ENCODE measurements around the gene AP5M1. TPM values are rescaled to one million over a fixed set of nuclear protein-coding genes. Genes with fewer than 3 reads are reported as not detected.
"Not testable (repeated sequence)": the region's sequence is repeated elsewhere in the genome, so short reads cannot be mapped to it uniquely, and the experiment has no call there.

The AP5M1 gene
- total and polyA plus RNA-seq, 2 experiments from 2014 or later = 18.9 to 55.6 TPM

- TF ChIP-seq CTCF (IDR thresholded peaks at IDR 0.05; ENCODE audit: low read depth, low read length) = no peak
- Histone ChIP-seq H3K9me3 (ENCODE audit: low read depth) (no peaks in the 10 kb centered on the region), H3K27me3 (no peaks in the 10 kb centered on the region), H3K4me1 (ENCODE audit: low read depth) (no peaks in the 10 kb centered on the region), H3K4me3 (no peak overlapping the region), H3K36me3 (peaks cover 29% of the 10 kb centered on the region), H3K27ac (no peak overlapping the region)
- no peak for DNase-seq (ENCODE audit: low read depth in 1 of 2, low spot score in 1 of 2)
These were observed 25.5 kb upstream of the AP5M1 start for GRCh38 chr14:57243320-57243719.

DNA sequence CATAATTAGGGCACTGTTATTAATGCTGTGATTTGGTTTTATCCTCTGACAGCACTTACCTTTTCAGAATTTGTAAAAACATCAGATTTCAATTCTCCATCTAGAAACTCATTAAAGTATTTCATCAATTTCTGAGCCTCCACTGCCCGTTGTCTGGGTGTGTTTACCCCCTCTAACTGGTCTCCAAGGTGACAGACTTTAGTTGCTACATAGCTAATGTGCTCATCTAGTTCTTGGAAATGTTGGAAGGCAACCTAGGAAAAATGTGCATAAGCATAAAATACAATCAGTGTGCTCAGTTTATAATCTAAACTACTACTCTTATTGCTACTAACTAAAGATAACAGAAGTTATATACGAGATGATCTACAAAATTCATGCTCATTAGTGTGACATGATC lies 24.7 kb upstream of the AP5M1 start:
- H3K9me3 ChIP-seq (ENCODE audit: low read depth) = no peaks in the 10 kb centered on the region
- no peaks in the 10 kb centered on the region for H3K4me1 ChIP-seq (ENCODE audit: low read depth)
- H3K27me3 ChIP-seq = no peaks in the 10 kb centered on the region
- no peak overlapping the region for H3K4me3 ChIP-seq
- TF ChIP-seq CTCF (IDR thresholded peaks at IDR 0.05; ENCODE audit: low read depth, low read length) = no peak
- DNase-seq (ENCODE audit: low read depth in 1 of 2, low spot score in 1 of 2) = peak in 1 of 2 donors; percentile 34
- peaks cover 24% of the 10 kb centered on the region for H3K36me3 ChIP-seq
- H3K27ac ChIP-seq = no peak overlapping the region

GRCh38 chr14:57245941-57246340 lies 22.8 kb upstream of the AP5M1 start:
- H3K27ac ChIP-seq = no peak overlapping the region
- H3K4me3 ChIP-seq = no peak overlapping the region
- H3K27me3 ChIP-seq = no peaks in the 10 kb centered on the region
- DNase-seq (ENCODE audit: low read depth in 1 of 2, low spot score in 1 of 2) = peak in 1 of 2 donors; percentile 12
- no peaks in the 10 kb centered on the region for H3K4me1 ChIP-seq (ENCODE audit: low read depth)
- TF ChIP-seq CTCF (IDR thresholded peaks at IDR 0.05; ENCODE audit: low read depth, low read length) = no peak
- peaks cover 17% of the 10 kb centered on the region for H3K36me3 ChIP-seq
- no peaks in the 10 kb centered on the region for H3K9me3 ChIP-seq (ENCODE audit: low read depth)

GRCh38 chr14:57246933-57247657 lies 21.7 kb upstream of the AP5M1 start:
- Histone ChIP-seq H3K4me1 (ENCODE audit: low read depth) (no peaks in the 10 kb centered on the region), H3K27ac (no peak overlapping the region), H3K9me3 (ENCODE audit: low read depth) (no peaks in the 10 kb centered on the region), H3K27me3 (no peaks in the 10 kb centered on the region), H3K4me3 (no peak overlapping the region), H3K36me3 (peaks cover 17% of the 10 kb centered on the region)
- DNase-seq (ENCODE audit: low read depth in 1 of 2, low spot score in 1 of 2) = no peak
- no peak for TF ChIP-seq CTCF (IDR thresholded peaks at IDR 0.05; ENCODE audit: low read depth, low read length)

- Histone ChIP-seq H3K4me1 (ENCODE audit: low read depth) (no peaks in the 10 kb centered on the region), H3K4me3 (no peak overlapping the region), H3K27ac (no peak overlapping the region), H3K36me3 (no peaks in the 10 kb centered on the region), H3K27me3 (no peaks in the 10 kb centered on the region), H3K9me3 (ENCODE audit: low read depth) (no peaks in the 10 kb centered on the region)
- TF ChIP-seq CTCF (IDR thresholded peaks at IDR 0.05; ENCODE audit: low read depth, low read length) = no peak
- DNase-seq (ENCODE audit: low read depth in 1 of 2, low spot score in 1 of 2) = no peak
These were observed 13.9 kb upstream of the AP5M1 start for GRCh38 chr14:57254884-57255283.

- not testable (repeated sequence) for H3K27ac ChIP-seq; H3K4me3 ChIP-seq; H3K36me3 ChIP-seq; H3K9me3 ChIP-seq (ENCODE audit: low read depth); H3K27me3 ChIP-seq; H3K4me1 ChIP-seq (ENCODE audit: low read depth); DNase-seq (ENCODE audit: low read depth in 1 of 2, low spot score in 1 of 2)
These were observed 10.6 kb upstream of the AP5M1 start for GRCh38 chr14:57258221-57258620.

All from cardiac muscle cell (in vitro differentiated cells and primary cell).